A673 (cell line): ENCODE results near the gene UVRAG.

Source experiments
- EZH2 ChIP-seq: fragments of 200-600 bp; sonication (generic); IDR thresholded peaks from 2 replicates; pipeline ENCODE4 v1.6.1; 2017; ENCODE audit warnings: borderline replicate concordance, low read depth, mild to moderate bottlenecking, mixed read lengths, antibody characterized with exemption, low read length; ENCODE audit not compliant: poor library complexity, severe bottlenecking
- TF ChIP-seq, protein P1 (sequence below): fragments of 300-800, 200-600 bp; sonication (generic); conservative IDR thresholded peaks from 2 replicates; pipeline ENCODE4 v1.5.1; 2017; ENCODE audit warnings: low read depth, mild to moderate bottlenecking, antibody characterized with exemption, low read length, moderate library complexity, mixed read lengths

DNA sequence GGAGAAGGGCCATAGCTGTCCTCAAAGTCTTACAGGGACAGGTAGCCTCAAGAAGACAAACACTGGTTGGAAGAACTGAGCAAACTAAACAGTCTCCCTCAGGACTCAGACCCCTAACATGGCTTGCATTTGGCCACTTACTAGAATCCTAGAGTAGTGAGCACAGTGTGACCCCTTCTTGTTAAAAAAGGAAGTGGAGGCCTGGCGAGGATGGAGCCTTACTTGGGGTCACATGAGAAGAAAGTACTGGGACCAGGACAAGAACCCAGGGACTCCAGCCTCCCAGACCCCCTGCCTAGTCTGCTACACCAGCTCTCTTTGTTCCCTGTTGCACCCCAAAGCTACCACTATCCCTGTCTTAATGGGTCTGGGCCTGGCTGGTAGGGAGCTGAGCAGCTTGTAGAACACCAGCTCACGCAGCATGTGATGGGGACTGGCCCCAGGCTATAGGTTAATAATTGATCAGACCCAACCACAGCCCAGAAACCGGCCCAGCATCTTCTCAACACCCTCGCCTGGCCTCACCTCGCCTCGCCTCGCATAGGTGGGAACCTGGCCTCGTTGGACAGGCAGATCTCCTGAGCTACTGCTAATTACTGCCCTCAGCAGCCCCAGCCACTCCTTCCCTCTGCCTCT lies 28.8 kb upstream of the UVRAG start:
- TF ChIP-seq, protein P1, sequence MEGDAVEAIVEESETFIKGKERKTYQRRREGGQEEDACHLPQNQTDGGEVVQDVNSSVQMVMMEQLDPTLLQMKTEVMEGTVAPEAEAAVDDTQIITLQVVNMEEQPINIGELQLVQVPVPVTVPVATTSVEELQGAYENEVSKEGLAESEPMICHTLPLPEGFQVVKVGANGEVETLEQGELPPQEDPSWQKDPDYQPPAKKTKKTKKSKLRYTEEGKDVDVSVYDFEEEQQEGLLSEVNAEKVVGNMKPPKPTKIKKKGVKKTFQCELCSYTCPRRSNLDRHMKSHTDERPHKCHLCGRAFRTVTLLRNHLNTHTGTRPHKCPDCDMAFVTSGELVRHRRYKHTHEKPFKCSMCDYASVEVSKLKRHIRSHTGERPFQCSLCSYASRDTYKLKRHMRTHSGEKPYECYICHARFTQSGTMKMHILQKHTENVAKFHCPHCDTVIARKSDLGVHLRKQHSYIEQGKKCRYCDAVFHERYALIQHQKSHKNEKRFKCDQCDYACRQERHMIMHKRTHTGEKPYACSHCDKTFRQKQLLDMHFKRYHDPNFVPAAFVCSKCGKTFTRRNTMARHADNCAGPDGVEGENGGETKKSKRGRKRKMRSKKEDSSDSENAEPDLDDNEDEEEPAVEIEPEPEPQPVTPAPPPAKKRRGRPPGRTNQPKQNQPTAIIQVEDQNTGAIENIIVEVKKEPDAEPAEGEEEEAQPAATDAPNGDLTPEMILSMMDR: no peak
- no peak for TF ChIP-seq EZH2
